GM21381 (cell line): ENCODE results near the gene GPC5.
"Not testable (repeated sequence)": the region's sequence is repeated elsewhere in the genome, so short reads cannot be mapped to it uniquely, and the experiment has no call there.

Experiments used
- ATAC-seq: cut with Tn5 transposase; IDR thresholded peaks from one replicate; pipeline ENCODE4 v1.9.1; 2021; ENCODE audit warnings: mild to moderate bottlenecking, moderate library complexity; ENCODE audit not compliant: unreplicated experiment

GPC5 gene

DNA sequence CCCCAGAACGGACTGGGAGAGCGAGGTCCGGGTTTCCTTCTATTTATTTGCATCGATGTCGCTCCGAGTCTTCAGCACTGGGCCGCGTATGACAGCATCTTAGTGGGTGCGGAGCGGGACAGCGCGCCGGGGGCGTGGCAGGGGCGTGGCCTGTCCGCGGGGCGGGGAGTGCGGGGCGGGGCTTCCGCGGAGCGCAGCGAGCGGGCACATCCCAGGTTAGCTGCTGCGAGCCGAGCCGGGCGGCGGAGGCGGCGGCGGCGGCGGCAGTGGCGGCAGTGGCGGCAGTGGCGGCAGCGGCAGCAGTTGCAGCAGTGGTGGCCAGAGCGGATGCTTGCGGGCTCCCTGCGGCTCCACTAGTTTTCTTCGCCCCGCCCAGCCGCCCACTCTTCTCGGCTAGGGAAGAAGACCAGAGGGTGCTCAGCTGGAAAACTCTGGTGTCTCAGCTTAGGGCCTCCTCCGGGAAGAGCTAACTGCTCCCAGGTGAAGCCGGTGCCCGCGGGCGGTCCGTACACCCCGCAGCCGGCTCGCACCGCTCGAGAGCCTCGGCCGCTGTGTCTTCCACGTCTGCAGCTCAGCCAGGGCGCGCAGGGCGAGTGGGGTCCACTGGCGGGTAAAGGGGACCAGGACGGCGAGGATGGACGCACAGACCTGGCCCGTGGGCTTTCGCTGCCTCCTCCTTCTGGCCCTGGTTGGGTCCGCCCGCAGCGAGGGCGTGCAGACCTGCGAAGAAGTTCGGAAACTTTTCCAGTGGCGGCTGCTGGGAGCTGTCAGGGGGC, at the start of gene GPC5:
TSS of gene GPC5 (plus strand) at position 209 of the 776 bp plus-strand sequence.
- peak; percentile 96 for ATAC-seq

DNA sequence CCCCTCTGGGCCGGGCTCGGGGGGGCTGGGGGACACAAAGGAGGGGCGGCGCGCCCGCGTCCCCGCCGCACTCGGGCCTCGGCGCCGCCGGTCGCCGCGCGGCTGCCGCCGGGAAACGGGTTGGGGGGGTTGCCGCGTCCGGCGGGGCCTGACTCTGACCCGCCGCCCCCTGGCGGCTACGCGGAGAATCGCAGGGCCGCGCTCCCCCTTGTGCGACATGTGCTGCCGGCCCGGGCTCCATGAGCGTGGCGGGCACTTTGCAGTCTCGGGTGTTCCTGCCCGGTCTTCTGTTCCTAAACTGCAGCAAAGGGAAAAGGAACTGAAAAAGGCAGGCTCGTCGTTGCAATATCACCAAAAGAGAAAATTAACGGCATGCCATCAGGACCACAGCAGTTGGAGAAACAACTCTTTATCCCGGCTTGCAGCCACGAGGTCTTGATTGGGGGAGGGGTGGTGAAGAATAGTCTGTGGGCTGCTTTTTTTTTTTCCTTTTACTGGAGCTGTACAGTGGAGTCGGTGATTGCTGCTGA, 49.5 kb upstream of the GPC5 start:
- ATAC-seq: peak; percentile 48

DNA sequence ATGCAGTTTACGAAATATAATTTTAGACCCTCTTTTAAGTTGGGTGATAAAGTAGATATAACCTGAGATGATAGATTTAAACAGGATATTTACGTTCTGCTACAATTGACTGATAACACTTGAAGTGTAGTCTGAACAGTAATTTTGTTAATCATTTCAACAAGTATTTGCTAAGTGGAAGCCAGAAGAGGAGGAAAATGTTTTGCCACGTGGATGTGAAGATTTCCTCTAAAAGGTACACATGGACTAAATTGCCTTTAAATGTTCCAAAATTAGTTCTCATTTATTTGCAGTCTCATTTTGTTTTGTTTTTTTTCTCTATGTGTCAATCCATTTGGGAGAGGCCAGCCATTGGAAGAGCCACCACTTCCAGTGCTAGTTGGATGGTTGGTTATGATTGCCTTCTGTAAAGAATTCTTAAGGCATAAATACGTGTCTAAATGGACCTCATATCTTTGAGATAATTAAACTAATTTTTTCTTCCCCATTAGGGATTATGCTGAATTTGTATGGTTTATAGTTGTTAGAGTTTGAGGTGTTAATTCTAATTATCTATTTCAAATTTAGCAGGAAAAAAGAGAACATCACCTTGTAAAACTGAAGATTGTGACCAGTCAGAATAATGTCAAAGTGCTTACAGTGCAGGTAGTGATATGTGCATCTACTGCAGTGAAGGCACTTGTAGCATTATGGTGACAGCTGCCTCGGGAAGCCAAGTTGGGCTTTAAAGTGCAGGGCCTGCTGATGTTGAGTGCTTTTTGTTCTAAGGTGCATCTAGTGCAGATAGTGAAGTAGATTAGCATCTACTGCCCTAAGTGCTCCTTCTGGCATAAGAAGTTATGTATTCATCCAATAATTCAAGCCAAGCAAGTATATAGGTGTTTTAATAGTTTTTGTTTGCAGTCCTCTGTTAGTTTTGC, 48.2 kb upstream of the GPC5 start:
- ATAC-seq: no peak

DNA sequence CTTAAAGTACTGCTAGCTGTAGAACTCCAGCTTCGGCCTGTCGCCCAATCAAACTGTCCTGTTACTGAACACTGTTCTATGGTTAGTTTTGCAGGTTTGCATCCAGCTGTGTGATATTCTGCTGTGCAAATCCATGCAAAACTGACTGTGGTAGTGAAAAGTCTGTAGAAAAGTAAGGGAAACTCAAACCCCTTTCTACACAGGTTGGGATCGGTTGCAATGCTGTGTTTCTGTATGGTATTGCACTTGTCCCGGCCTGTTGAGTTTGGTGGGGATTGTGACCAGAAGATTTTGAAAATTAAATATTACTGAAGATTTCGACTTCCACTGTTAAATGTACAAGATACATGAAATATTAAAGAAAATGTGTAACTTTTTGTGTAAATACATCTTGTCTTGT, 47.3 kb upstream of the GPC5 start:
- ATAC-seq: no peak

DNA sequence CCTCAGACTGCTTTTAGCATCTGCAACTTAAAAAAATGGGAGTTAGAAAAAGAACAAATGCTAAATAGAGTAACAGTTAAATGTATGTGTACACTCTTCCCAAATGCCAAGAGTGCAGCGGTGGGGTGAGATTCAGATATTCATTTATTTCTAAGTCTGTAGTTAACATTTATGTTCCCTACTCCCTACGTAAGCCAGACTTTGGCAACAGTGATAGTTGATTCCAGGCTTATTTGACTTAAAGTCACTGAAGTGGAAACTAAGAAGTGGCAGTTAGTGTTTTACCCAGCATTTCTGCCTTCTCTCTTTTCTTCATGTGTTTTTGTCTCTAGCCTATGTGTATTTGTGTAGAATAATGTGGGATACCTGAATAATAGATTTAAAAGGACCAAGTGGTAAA, 46.4 kb upstream of the GPC5 start:
- ATAC-seq: no peak

DNA sequence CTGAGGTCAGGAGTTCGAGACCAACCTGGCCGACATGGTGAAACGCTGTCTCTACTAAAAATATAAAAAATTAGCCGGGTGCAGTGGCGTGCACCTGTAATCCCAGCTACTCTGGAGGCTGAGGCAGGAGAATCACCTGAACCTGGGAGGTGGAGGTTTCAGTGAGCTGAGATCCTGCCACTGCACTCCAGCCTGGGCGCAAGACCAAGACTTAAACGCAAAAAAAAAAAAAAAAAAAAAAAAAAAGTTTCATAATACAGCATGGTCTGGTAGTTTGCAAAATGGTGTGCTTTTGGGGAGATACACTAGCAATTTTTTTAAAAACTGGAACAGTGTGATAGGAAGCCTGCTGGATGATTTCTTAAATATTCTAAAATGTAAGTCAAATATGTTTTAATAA, 45.5 kb upstream of the GPC5 start:
- not testable (repeated sequence) for ATAC-seq

DNA sequence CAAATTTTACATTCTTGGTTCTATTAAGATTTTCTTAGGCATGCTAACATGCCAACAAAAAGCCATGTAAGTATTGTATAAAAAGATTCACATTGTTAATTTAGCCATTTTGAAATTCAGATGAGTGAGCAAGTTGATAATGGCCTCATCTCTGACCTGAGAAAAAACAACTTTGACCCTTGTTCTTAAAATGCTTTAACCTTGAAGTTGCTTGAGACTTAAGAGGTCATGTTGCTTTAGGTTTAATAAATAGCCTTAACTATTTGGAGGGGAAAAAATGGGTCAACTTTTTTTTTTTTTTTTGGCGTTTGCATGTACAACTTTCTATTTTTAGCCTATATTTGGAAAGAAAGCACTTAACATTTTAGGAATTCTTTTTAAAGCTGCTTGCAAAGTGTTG, 44.9 kb upstream of the GPC5 start:
- no peak for ATAC-seq

DNA sequence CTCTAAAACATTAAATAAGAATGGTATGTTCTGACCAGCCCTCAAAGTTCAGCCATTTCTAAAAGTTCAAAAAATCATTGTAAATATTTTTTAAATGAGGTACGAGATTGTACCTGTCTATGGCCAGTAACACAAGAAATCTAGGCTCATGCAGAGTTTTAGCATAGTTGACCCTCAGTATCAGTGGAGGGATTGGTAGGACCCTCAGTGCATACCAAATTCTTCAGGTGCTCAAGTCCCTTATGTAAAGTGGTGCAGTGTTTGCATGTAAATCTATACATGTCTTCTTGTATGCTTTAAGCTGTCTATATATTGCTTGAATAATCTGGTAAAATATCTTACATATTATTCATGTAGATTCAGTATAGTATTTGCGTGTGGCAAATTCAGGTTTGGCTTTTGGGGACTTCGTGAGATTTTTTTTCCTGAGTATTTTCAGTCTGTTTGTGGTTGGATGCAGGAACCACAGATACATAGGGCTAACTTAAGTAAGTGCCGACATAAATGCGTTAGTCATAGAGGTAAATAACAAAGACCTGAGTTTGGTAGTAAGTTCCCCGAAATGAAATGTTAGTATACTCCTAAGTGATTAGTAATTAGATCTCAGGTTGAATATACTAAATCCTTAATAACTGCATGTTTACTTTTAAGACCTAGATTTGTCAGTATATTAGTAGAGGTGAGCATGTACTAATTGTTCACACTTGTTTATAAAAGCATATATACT, 43.2 kb upstream of the GPC5 start:
- ATAC-seq: no peak

DNA sequence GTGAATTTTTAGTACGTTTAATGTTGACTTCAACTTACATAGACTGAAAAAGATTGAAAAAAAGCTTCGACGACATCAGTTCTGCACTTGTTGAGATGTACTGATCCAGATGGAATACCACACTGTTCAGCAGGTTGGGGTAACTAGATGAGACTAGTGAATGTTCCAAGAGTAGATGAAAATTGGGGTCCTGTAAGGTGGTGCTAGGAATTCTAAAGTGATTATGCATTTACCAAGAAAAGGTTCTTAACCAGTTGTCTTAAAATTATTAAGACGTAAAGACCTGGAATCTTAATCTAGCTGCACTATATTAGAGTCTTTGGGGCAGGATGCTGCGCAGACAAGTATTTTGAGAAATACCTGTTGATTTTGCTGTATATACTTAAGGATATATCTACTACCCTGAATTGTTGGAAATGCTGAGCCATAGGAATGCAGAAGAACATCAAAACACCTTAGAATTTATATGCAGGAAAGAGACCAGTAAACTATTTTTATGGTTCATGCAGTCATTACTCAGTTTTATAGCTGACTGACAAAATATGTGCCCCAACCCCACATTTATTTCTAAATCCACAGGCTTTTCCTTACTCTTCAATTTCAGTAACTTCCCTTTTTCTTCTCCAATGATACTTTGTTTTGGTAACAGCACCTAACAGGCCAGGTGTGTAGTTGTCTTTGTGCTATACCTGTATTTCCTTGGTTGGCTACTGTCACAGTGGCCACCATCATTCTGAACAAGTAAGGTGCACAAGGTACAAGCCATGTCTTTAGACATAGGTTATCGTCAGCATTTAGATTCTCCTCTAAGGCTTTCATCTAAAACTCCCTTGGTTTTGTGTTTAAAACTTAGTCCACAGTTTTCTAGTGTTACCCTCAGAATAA, 42.4 kb upstream of the GPC5 start:
- no peak for ATAC-seq

DNA sequence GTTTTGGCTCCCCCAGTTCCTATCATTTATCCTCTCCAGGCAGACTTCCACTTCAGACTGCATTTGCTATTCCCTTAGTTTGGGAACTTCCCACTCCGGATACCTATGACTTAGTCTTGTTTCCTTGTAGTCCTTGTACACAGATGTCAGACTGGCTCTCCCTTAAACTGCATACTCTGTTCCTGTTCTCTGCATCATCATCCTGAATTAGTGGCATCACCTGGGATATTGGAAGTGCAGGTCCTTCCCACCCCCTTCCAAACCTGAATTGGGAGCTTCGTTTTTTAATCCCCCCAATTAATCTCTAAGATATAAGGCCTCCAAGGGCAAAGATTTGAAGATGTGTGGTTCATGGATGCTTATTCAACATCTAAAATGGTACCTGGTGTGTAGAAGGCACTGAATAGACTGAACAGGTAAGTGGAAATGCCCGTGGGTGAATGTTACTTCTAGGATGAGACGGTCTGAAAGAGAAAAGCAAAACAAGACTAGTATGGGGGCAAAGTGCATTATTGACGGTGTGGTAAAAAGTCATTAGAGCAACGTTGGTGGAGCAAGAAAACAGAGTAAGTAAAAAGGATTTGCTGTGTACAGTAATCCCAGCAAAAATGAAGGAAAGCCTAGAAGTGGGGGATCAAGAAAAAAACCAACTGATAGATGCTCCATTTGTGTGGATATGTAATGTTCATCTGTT, 41.4 kb upstream of the GPC5 start:
- ATAC-seq: no peak

DNA sequence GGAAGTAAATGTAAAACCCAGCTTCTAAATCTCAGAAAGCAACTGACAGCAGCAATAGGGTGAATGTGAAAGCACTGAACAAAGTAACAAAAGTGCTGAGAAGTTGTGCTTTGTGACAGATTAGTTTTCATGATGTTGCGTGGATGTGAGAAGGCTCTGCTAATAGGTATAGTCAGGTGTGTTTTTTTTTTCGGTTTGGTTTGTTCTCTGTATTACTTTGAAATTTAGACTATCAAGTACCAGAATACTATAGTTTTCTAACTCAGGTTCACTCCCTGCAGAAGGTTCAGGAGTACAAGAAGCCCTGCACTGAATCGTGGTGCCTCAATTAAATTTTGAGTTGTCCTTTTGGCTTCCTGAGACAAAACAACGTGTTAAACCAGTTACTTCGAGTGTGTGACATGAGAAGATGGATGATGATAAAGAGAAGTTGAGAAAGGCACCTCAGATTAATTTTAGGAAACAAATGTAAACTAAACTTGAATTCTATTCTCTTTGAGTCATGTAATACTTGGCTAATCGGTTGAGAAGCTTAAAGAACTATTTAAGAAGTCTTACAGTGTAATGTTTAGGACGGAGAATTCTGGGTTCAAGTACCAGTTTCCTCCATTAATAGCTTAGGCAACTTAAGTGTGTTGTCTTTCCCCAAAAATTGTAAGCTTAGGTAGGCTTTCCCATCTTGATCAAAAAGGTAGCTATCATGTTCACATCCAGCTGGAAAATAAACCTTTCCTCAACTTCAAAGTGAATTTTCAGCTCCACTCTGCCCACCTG, 40.6 kb upstream of the GPC5 start:
- no peak for ATAC-seq

DNA sequence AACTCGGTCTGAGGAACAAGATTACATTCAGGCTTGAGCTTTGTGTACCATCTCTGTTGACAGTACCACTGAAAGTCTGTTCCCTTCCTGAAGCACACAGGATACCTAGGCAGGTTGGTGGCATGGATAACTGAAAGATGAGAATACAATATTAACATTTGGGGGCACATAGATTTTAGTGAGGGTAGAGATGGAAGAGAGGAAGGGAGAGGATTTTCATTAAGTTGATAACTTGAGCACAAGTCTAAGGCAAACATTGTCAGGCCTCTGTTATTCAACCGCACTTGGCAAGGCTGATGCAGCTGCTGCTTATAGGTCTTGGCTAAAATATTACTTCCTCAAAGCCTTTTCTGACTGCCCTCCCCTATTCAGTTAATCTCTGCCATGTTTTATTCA, 40.0 kb upstream of the GPC5 start:
- no peak for ATAC-seq

DNA sequence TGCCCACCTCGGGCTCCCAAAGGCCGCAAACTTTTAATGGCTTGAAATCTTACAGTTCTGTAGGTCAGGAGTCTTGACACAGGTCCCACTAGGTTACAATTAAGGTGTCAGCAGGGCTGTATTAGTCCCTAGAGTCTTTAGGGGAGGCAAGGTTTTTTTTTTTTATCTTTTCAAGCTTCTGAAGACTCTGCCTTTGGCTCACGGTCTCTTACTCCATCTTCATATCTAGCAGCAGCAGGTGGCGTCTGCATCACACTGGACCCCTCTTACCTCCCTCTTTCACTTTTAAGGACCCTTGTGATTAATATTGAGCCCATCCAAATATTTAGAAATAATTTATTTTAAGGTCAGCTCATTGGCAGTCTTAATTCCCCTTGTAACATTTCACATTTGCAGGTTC, 39.3 kb upstream of the GPC5 start:
- no peak for ATAC-seq

DNA sequence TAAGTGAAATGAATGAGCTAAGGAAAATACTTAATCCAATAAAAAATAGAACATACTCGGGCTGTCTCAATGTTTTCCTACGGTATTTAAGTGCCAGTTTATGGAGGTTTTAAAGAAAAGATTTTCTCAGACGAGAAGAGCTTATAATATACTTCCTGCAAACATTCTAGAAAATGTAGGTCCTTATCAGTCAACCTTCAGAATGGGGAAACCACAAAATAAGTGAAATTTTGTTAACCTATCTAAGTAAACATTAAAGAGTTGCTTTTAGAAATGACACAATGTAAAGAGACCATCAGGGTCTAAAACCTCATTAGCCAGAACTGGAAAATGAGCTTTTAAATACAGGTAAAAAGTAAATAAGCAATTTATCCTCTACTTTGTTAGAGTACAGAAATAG, 38.8 kb upstream of the GPC5 start:
- no peak for ATAC-seq

DNA sequence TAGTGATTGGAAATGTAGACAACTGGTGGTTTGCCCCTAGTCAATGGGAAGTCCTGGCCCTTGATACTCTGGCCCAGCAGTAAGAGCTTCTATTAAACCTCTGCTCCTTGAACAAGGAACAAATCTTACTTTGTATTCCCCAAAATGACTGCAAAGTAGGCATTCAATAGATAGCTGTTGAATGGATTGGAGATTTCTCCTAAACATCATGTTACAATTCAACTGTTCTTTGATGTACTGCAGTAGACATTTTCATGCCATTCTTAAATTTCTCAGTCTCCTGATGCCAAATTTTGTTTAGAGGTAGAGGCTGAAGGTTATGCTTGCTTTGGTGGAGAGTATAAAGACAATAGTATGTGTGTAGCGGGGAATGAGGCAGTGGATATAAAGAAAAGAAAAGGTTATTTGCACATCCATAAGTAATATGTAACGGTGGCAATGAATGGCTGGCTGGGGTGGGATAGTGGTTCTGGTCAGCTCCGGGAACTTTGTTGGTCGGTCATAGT, 38.1 kb upstream of the GPC5 start:
- ATAC-seq: no peak

DNA sequence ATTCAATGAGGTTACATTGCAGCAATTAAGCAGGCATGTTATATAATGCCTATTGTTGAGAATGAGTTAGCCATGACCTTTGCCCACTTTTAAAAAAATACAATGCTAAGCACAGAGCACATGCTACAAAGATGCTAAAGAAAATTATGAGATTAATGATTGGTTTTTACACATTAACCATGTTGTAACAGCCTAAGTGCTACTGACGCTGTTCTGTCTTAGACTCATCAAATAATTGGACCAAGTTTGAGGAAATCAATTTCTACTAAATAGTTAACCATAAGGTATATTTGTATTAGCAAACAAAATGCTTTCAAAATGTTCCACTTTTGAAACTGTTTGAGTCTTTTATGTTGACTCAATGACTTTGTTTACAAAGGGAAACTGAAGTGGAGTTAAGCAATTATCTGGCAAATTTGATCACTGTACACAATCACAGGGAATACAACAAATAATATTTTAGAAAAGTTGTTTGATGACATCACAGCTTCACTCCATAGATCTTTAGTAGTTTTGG, 36.6 kb upstream of the GPC5 start:
- no peak for ATAC-seq

DNA sequence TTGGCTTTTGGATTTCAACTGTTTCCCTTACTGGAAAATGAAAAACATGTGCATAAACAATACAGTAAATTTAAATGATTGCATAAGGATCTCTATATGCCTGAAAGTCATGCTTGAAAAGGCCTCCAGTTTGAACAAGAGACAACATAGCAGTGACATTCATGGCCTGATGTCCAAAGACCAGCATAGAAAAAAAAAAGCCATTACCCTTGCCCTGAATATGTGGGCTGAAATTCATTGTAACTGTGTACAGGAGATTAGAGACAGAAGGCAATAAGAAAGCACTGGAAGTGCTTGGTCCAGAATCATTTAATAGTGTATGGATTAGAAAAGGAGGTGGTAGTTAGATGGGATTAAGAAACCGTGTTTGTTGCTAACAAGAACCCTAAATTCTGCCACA, 35.5 kb upstream of the GPC5 start:
- no peak for ATAC-seq

DNA sequence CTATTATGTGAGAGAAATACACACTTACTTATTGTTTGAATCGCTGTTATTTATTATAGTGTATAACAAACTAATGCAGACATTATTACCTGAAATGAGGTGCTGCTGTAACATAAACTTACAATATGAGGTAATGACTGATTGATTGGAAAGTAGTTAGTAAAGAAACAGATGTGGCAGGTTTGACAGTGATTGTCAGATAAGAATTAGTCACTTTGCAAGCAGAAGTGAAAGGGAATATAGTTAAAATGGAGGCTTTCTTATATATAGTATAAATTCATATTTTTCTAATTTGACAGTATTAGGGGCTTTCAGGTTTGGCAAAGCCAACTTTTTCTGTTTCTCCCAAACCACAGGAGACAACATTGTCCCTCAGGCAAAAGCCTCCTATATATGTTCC, 30.3 kb upstream of the GPC5 start:
- ATAC-seq: no peak
